Measurements from ENCODE around the gene RCVRN. TPM values are rescaled to one million over a fixed set of nuclear protein-coding genes. Genes with fewer than 3 reads are reported as not detected.

RCVRN gene
- total and polyA plus RNA-seq, 3 experiments from 2014 or later = not detected

- Histone ChIP-seq H3K36me3 (ENCODE audit: insufficient read depth, low read length) (no peaks in the 10 kb centered on the region), H3K27me3 (ENCODE audit: insufficient read depth, low read length, poor library complexity, severe bottlenecking) (no peaks in the 10 kb centered on the region), H3K4me3 (ENCODE audit: low read length) (no peak overlapping the region), H3K27ac (ENCODE audit: low read depth, low read length) (no peak overlapping the region), H3K9me3 (ENCODE audit: low read length) (no peaks in the 10 kb centered on the region), H3K4me1 (ENCODE audit: insufficient read depth, low read length) (no peaks in the 10 kb centered on the region)
- POLR2A ChIA-PET = no interaction called here
- H3K4me3 Mint-ChIP-seq = no peak overlapping the region
- peaks cover 0 to 2% (median 0%) of the 10 kb centered on the region in 5 donors for H3K9me3 Mint-ChIP-seq
- no peaks in the 10 kb centered on the region for H3K36me3 Mint-ChIP-seq
- H3K4me1 Mint-ChIP-seq = no peaks in the 10 kb centered on the region
- H3K27me3 Mint-ChIP-seq = peaks cover 2 to 13% of the 10 kb centered on the region in 2 donors
- no peak for DNase-seq
- CTCF ChIA-PET = no interaction called here
- H3K27ac Mint-ChIP-seq = no peak overlapping the region
Measured at GRCh38 chr17:9850151-9850550, 54.9 kb downstream of the RCVRN start.

Other genes starting within 250 kb of the RCVRN start
- not detected for gene DHRS7C, start 113.7 kb downstream of the RCVRN start, total RNA-seq
- not detected for gene DHRS7C, start 113.7 kb downstream of the RCVRN start, polyA plus RNA-seq
- not detected for gene GSG1L2, start 83.2 kb downstream of the RCVRN start, total RNA-seq
- gene GSG1L2, start 83.2 kb downstream of the RCVRN start, polyA plus RNA-seq = not detected
- gene GLP2R, start 79.3 kb downstream of the RCVRN start, total RNA-seq = not detected
- not detected for gene GLP2R, start 79.3 kb downstream of the RCVRN start, polyA plus RNA-seq